ENCODE measurements around the gene COMT. TPM values are rescaled to one million over a fixed set of nuclear protein-coding genes. Genes with fewer than 3 reads are reported as not detected.

COMT gene
- total RNA-seq, 1 donor = 120 TPM

GRCh38 chr22:19990609-19991394, 49.2 kb downstream of the COMT start:
- no peak for DNase-seq (ENCODE audit: low read depth)
- H3K4me3 ChIP-seq (ENCODE audit: low read depth, low read length) = no peak overlapping the region
- TF ChIP-seq CTCF (IDR thresholded peaks at IDR 0.05; ENCODE audit: insufficient read depth, low read length) = no peak

GRCh38 chr22:19991395-19991644, 49.7 kb downstream of the COMT start:
- TF ChIP-seq CTCF (IDR thresholded peaks at IDR 0.05; ENCODE audit: insufficient read depth, low read length) = no peak
- no peak overlapping the region for H3K4me3 ChIP-seq (ENCODE audit: low read depth, low read length)
- no peak for DNase-seq (ENCODE audit: low read depth)

- no peak for TF ChIP-seq CTCF (IDR thresholded peaks at IDR 0.05; ENCODE audit: insufficient read depth, low read length)
- H3K4me3 ChIP-seq (ENCODE audit: low read depth, low read length) = no peak overlapping the region
- no peak for DNase-seq (ENCODE audit: low read depth)
Observed at GRCh38 chr22:19991645-19992451, 50.3 kb downstream of the COMT start.

- no peak for DNase-seq (ENCODE audit: low read depth)
- H3K4me3 ChIP-seq (ENCODE audit: low read depth, low read length) = no peak overlapping the region
- TF ChIP-seq CTCF (IDR thresholded peaks at IDR 0.05; ENCODE audit: insufficient read depth, low read length) = no peak
Observed at GRCh38 chr22:19992481-19992911, 50.9 kb downstream of the COMT start.

GRCh38 chr22:19992921-19993355, 51.4 kb downstream of the COMT start:
- TF ChIP-seq CTCF (IDR thresholded peaks at IDR 0.05; ENCODE audit: insufficient read depth, low read length) = no peak
- H3K4me3 ChIP-seq (ENCODE audit: low read depth, low read length) = no peak overlapping the region
- DNase-seq (ENCODE audit: low read depth) = no peak

- no peak for TF ChIP-seq CTCF (IDR thresholded peaks at IDR 0.05; ENCODE audit: insufficient read depth, low read length)
- no peak overlapping the region for H3K4me3 ChIP-seq (ENCODE audit: low read depth, low read length)
- no peak for DNase-seq (ENCODE audit: low read depth)
Observed at GRCh38 chr22:19993926-19994325, 52.4 kb downstream of the COMT start.
